HG03354 (cell line): Measurements from ENCODE around the gene SRCIN1.

Experiments
- ATAC-seq: cut with Tn5 transposase; IDR thresholded peaks from one replicate; pipeline ENCODE4 v1.9.1; 2021; ENCODE audit warnings: mild to moderate bottlenecking; ENCODE audit not compliant: unreplicated experiment, poor library complexity, severe bottlenecking

Gene SRCIN1

GRCh38 chr17:38554430-38555350 lies 51.1 kb downstream of the SRCIN1 start:
- ATAC-seq = no peak

- no peak for ATAC-seq
These were observed 53.4 kb downstream of the SRCIN1 start for GRCh38 chr17:38552343-38552742.

- no peak for ATAC-seq
These were observed 54.6 kb downstream of the SRCIN1 start for GRCh38 chr17:38551121-38551520.

- ATAC-seq = no peak
These were observed 55.1 kb downstream of the SRCIN1 start for GRCh38 chr17:38550661-38551060.

- ATAC-seq = no peak
These were observed 56.5 kb downstream of the SRCIN1 start for GRCh38 chr17:38549285-38549684.

- ATAC-seq = no peak
These were observed 58.3 kb downstream of the SRCIN1 start for GRCh38 chr17:38547444-38547843.

- no peak for ATAC-seq
These were observed 59.4 kb downstream of the SRCIN1 start for GRCh38 chr17:38546396-38546795.

- no peak for ATAC-seq
These were observed 60.1 kb downstream of the SRCIN1 start for GRCh38 chr17:38545531-38546225.

- ATAC-seq = no peak
These were observed 60.9 kb downstream of the SRCIN1 start for GRCh38 chr17:38544839-38545209.

- ATAC-seq = no peak
These were observed 61.4 kb downstream of the SRCIN1 start for GRCh38 chr17:38544175-38544838.

- ATAC-seq = no peak
These were observed 62.2 kb downstream of the SRCIN1 start for GRCh38 chr17:38543403-38544174.

GRCh38 chr17:38542286-38542685 lies 63.5 kb downstream of the SRCIN1 start:
- no peak for ATAC-seq

GRCh38 chr17:38541281-38541680 lies 64.5 kb downstream of the SRCIN1 start:
- ATAC-seq = no peak

- ATAC-seq = no peak
These were observed 65.2 kb downstream of the SRCIN1 start for GRCh38 chr17:38540514-38541045.

GRCh38 chr17:38539386-38539785 lies 66.4 kb downstream of the SRCIN1 start:
- no peak for ATAC-seq

- no peak for ATAC-seq
These were observed 66.8 kb downstream of the SRCIN1 start for GRCh38 chr17:38538906-38539305.

GRCh38 chr17:38536661-38537060 lies 69.1 kb downstream of the SRCIN1 start:
- no peak for ATAC-seq

- ATAC-seq = no peak
These were observed 69.9 kb downstream of the SRCIN1 start for GRCh38 chr17:38535886-38536285.

- ATAC-seq = no peak
These were observed 71.3 kb downstream of the SRCIN1 start for GRCh38 chr17:38534498-38534885.
